Loucy (cell line): ENCODE results near the gene PPOX.

Experiments used
- H2AFZ ChIP-seq: fragments of 200-600 bp; sonication (generic); 2 replicates; pipeline ENCODE4 v1.6.0; 2016; ENCODE audit warnings: antibody characterized with exemption, mild to moderate bottlenecking, low read length, moderate library complexity
- H3F3A ChIP-seq: fragments of 200-600 bp; 2 replicates; pipeline ENCODE4 v1.6.0; 2016; ENCODE audit warnings: antibody characterized with exemption, low read depth, mild to moderate bottlenecking
- H3K27me3 ChIP-seq: fragments of 200-600 bp; sonication (generic); 2 replicates; pipeline ENCODE4 v1.6.1; 2014; ENCODE audit warnings: low read length, mild to moderate bottlenecking; ENCODE audit not compliant: insufficient read depth, poor library complexity, severe bottlenecking
- H3K36me3 ChIP-seq: fragments of 200-600 bp; sonication (generic); 2 replicates; pipeline ENCODE4 v1.6.1; 2016; ENCODE audit warnings: low read length; ENCODE audit not compliant: insufficient read depth
- H3K4me1 ChIP-seq: fragments of 200-600 bp; sonication (generic); 2 replicates; pipeline ENCODE4 v1.5.1; 2014; ENCODE audit warnings: low read length, mild to moderate bottlenecking; ENCODE audit not compliant: insufficient read depth, poor library complexity, severe bottlenecking
- H3K4me2 ChIP-seq: fragments of 200-600 bp; sonication (generic); 2 replicates; pipeline ENCODE4 v1.6.0; 2014; ENCODE audit warnings: antibody characterized with exemption, low read length, low read depth, mild to moderate bottlenecking; ENCODE audit not compliant: poor library complexity, severe bottlenecking
- H3K4me3 ChIP-seq: fragments of 200-600 bp; sonication (generic); 2 replicates; pipeline ENCODE4 v1.5.1; 2014; ENCODE audit warnings: low read length, mild to moderate bottlenecking, mixed read lengths; ENCODE audit not compliant: poor library complexity, severe bottlenecking
- H3K79me2 ChIP-seq: fragments of 200-600 bp; sonication (generic); 2 replicates; pipeline ENCODE4 v1.6.1; 2014; ENCODE audit warnings: low read length; ENCODE audit not compliant: insufficient read depth
- H3K9ac ChIP-seq: fragments of 200-600 bp; sonication (generic); 2 replicates; pipeline ENCODE4 v1.6.0; 2014; ENCODE audit warnings: mild to moderate bottlenecking, low read depth, low read length, moderate library complexity; ENCODE audit not compliant: poor library complexity, severe bottlenecking
- H3K9me2 ChIP-seq: fragments of 200-600 bp; sonication (generic); replicated peaks from 2 replicates; pipeline ENCODE4 v1.6.1; 2016; ENCODE audit warnings: low read depth, low read length, mixed read lengths
- H3K9me3 ChIP-seq: fragments of 200-600 bp; sonication (generic); 2 replicates; pipeline ENCODE4 v1.6.1; 2014; ENCODE audit warnings: mild to moderate bottlenecking, antibody characterized with exemption, low read length, low read depth; ENCODE audit not compliant: insufficient read depth
- H4K20me1 ChIP-seq: fragments of 200-600 bp; sonication (generic); 2 replicates; pipeline ENCODE4 v1.6.0; 2014; ENCODE audit warnings: antibody characterized with exemption, low read length, mild to moderate bottlenecking; ENCODE audit not compliant: insufficient read depth, poor library complexity, severe bottlenecking
- CTCF ChIP-seq: fragments of 200-600 bp; sonication (generic); conservative IDR thresholded peaks from 2 replicates; pipeline ENCODE4 v1.5.1; 2014; ENCODE audit warnings: mild to moderate bottlenecking, antibody characterized with exemption, low read length
- EZH2phosphoT487 ChIP-seq: fragments of 200-600 bp; IDR thresholded peaks from 2 replicates; pipeline ENCODE4 v1.6.1; 2018; ENCODE audit warnings: antibody characterized with exemption, mild to moderate bottlenecking, moderate library complexity, borderline replicate concordance

The PPOX gene

GRCh38 chr1:161127649-161128048 is 38.6 kb upstream of the PPOX start:
- Histone ChIP-seq H3K4me3 (peak overlapping the region; percentile 3), H3K9me3 (no peaks in the 10 kb centered on the region), H3F3A (no peaks in the 10 kb centered on the region), H2AFZ (no peak overlapping the region), H3K4me2 (peak overlapping the region; percentile 95), H3K79me2 (peaks cover 58% of the 10 kb centered on the region), H3K36me3 (peaks cover 32% of the 10 kb centered on the region; the same call in 1 of the 2 replicates), H3K4me1 (peaks cover 53% of the 10 kb centered on the region), H3K9ac (no peak overlapping the region), H3K27me3 (no peaks in the 10 kb centered on the region), H4K20me1 (peaks cover 10% of the 10 kb centered on the region), H3K9me2 (no peaks in the 10 kb centered on the region)
- TF ChIP-seq EZH2phosphoT487 (no peak), CTCF (no peak)

GRCh38 chr1:161128591-161129420 is 37.4 kb upstream of the PPOX start:
- no peaks in the 10 kb centered on the region for H3K9me3 ChIP-seq
- peak overlapping the region; percentile 95 for H3K4me2 ChIP-seq
- H3K9me2 ChIP-seq = no peaks in the 10 kb centered on the region
- TF ChIP-seq CTCF = no peak
- peaks cover 23% of the 10 kb centered on the region; the same call in 1 of the 2 replicates for H3K36me3 ChIP-seq
- peaks cover 60% of the 10 kb centered on the region for H3K4me1 ChIP-seq
- no peaks in the 10 kb centered on the region for H3F3A ChIP-seq
- peaks cover 67% of the 10 kb centered on the region for H3K79me2 ChIP-seq
- H2AFZ ChIP-seq = no peak overlapping the region
- no peaks in the 10 kb centered on the region for H3K27me3 ChIP-seq
- H4K20me1 ChIP-seq = peaks cover 10% of the 10 kb centered on the region
- peak overlapping the region; percentile 95 for H3K4me3 ChIP-seq
- no peak overlapping the region for H3K9ac ChIP-seq

GRCh38 chr1:161130266-161130665 is 36.0 kb upstream of the PPOX start:
- peaks cover 63% of the 10 kb centered on the region for H3K4me1 ChIP-seq
- no peaks in the 10 kb centered on the region for H3F3A ChIP-seq
- peaks cover 18% of the 10 kb centered on the region; the same call in 1 of the 2 replicates for H3K36me3 ChIP-seq
- peaks cover 78% of the 10 kb centered on the region for H3K79me2 ChIP-seq
- H3K4me3 ChIP-seq = peak overlapping the region; percentile 95
- H2AFZ ChIP-seq = no peak overlapping the region
- H4K20me1 ChIP-seq = peaks cover 10% of the 10 kb centered on the region
- no peaks in the 10 kb centered on the region for H3K27me3 ChIP-seq
- TF ChIP-seq EZH2phosphoT487 (no peak), CTCF (no peak)
- no peaks in the 10 kb centered on the region for H3K9me2 ChIP-seq
- peak overlapping the region; percentile 88 for H3K9ac ChIP-seq
- H3K4me2 ChIP-seq = peak overlapping the region; percentile 95
- no peaks in the 10 kb centered on the region for H3K9me3 ChIP-seq
